ENCODE results near the gene CBR1. TPM values are rescaled to one million over a fixed set of nuclear protein-coding genes. Genes with fewer than 3 reads are reported as not detected.

The CBR1 gene
- total RNA-seq, 1 donor from 2014 or later, result 62.2 TPM

GRCh38 chr21:36035381-36035791 is 34.4 kb upstream of the CBR1 start:
- Mint-ChIP-seq H3K36me3 (ENCODE audit: low read depth) (peaks cover 41% of the 10 kb centered on the region), H3K9me3 (no peaks in the 10 kb centered on the region), H3K27ac (no peak overlapping the region), H3K4me3 (ENCODE audit: low read depth) (no peak overlapping the region), H3K4me1 (ENCODE audit: low read depth) (no peaks in the 10 kb centered on the region), H3K27me3 (ENCODE audit: low read depth) (no peaks in the 10 kb centered on the region)
- no peak for DNase-seq (ENCODE audit: low spot score)
- intact Hi-C loops (cut with micrococcal nuclease), result no loop called here

GRCh38 chr21:36038701-36039497 is 30.9 kb upstream of the CBR1 start:
- Mint-ChIP-seq H3K36me3 (ENCODE audit: low read depth) (peaks cover 61% of the 10 kb centered on the region), H3K9me3 (no peaks in the 10 kb centered on the region), H3K4me3 (ENCODE audit: low read depth) (no peak overlapping the region), H3K27ac (no peak overlapping the region), H3K27me3 (ENCODE audit: low read depth) (no peaks in the 10 kb centered on the region), H3K4me1 (ENCODE audit: low read depth) (no peaks in the 10 kb centered on the region)
- DNase-seq (ENCODE audit: low spot score), result no peak
- intact Hi-C loops (cut with micrococcal nuclease), result no loop called here

GRCh38 chr21:36039861-36040260 is 30.0 kb upstream of the CBR1 start:
- no peaks in the 10 kb centered on the region for H3K9me3 Mint-ChIP-seq
- intact Hi-C loops (cut with micrococcal nuclease), result no loop called here
- H3K27me3 Mint-ChIP-seq (ENCODE audit: low read depth), result no peaks in the 10 kb centered on the region
- H3K27ac Mint-ChIP-seq, result no peak overlapping the region
- H3K4me3 Mint-ChIP-seq (ENCODE audit: low read depth), result no peak overlapping the region
- H3K4me1 Mint-ChIP-seq (ENCODE audit: low read depth), result no peaks in the 10 kb centered on the region
- peaks cover 70% of the 10 kb centered on the region for H3K36me3 Mint-ChIP-seq (ENCODE audit: low read depth)
- no peak for DNase-seq (ENCODE audit: low spot score)

GRCh38 chr21:36040389-36040788 is 29.4 kb upstream of the CBR1 start:
- H3K4me3 Mint-ChIP-seq (ENCODE audit: low read depth), result no peak overlapping the region
- no peak for DNase-seq (ENCODE audit: low spot score)
- intact Hi-C loops (cut with micrococcal nuclease), result no loop called here
- H3K27ac Mint-ChIP-seq, result no peak overlapping the region
- H3K9me3 Mint-ChIP-seq, result no peaks in the 10 kb centered on the region
- H3K36me3 Mint-ChIP-seq (ENCODE audit: low read depth), result peaks cover 68% of the 10 kb centered on the region
- H3K27me3 Mint-ChIP-seq (ENCODE audit: low read depth), result no peaks in the 10 kb centered on the region
- no peaks in the 10 kb centered on the region for H3K4me1 Mint-ChIP-seq (ENCODE audit: low read depth)

GRCh38 chr21:36041910-36042309 is 27.9 kb upstream of the CBR1 start:
- Mint-ChIP-seq H3K4me3 (ENCODE audit: low read depth) (no peak overlapping the region), H3K9me3 (no peaks in the 10 kb centered on the region), H3K4me1 (ENCODE audit: low read depth) (no peaks in the 10 kb centered on the region), H3K27ac (no peak overlapping the region), H3K36me3 (ENCODE audit: low read depth) (peaks cover 66% of the 10 kb centered on the region), H3K27me3 (ENCODE audit: low read depth) (no peaks in the 10 kb centered on the region)
- intact Hi-C loops (cut with micrococcal nuclease), result no loop called here
- DNase-seq (ENCODE audit: low spot score), result no peak

GRCh38 chr21:36044056-36044455 is 25.8 kb upstream of the CBR1 start:
- intact Hi-C loops (cut with micrococcal nuclease), result no loop called here
- peaks cover 73% of the 10 kb centered on the region for H3K36me3 Mint-ChIP-seq (ENCODE audit: low read depth)
- peaks cover 3% of the 10 kb centered on the region for H3K4me1 Mint-ChIP-seq (ENCODE audit: low read depth)

GRCh38 chr21:36045993-36046392 is 23.8 kb upstream of the CBR1 start:
- Mint-ChIP-seq H3K27ac (no peak overlapping the region), H3K9me3 (no peaks in the 10 kb centered on the region), H3K27me3 (ENCODE audit: low read depth) (no peaks in the 10 kb centered on the region), H3K36me3 (ENCODE audit: low read depth) (peaks cover 80% of the 10 kb centered on the region), H3K4me1 (ENCODE audit: low read depth) (peaks cover 3% of the 10 kb centered on the region), H3K4me3 (ENCODE audit: low read depth) (no peak overlapping the region)
- DNase-seq (ENCODE audit: low spot score), result no peak
- intact Hi-C loops (cut with micrococcal nuclease), result no loop called here

More at GRCh38 chr21:36044056-36044455, 25.8 kb upstream of the CBR1 start:
- H3K9me3 Mint-ChIP-seq, result no peaks in the 10 kb centered on the region
- H3K27ac Mint-ChIP-seq, result no peak overlapping the region
- H3K27me3 Mint-ChIP-seq (ENCODE audit: low read depth), result no peaks in the 10 kb centered on the region
- no peak for DNase-seq (ENCODE audit: low spot score)
- H3K4me3 Mint-ChIP-seq (ENCODE audit: low read depth), result no peak overlapping the region

GRCh38 chr21:36047139-36047538 is 22.7 kb upstream of the CBR1 start:
- peaks cover 3% of the 10 kb centered on the region for H3K4me1 Mint-ChIP-seq (ENCODE audit: low read depth)
- no peaks in the 10 kb centered on the region for H3K9me3 Mint-ChIP-seq
- no peaks in the 10 kb centered on the region for H3K27me3 Mint-ChIP-seq (ENCODE audit: low read depth)
- intact Hi-C loops (cut with micrococcal nuclease), result no loop called here
- no peak overlapping the region for H3K4me3 Mint-ChIP-seq (ENCODE audit: low read depth)
- DNase-seq (ENCODE audit: low spot score), result no peak
- peaks cover 79% of the 10 kb centered on the region for H3K36me3 Mint-ChIP-seq (ENCODE audit: low read depth)
- no peak overlapping the region for H3K27ac Mint-ChIP-seq

- peaks cover 3% of the 10 kb centered on the region for H3K4me1 Mint-ChIP-seq (ENCODE audit: low read depth)
- no peak overlapping the region for H3K27ac Mint-ChIP-seq
- H3K9me3 Mint-ChIP-seq, result no peaks in the 10 kb centered on the region
- intact Hi-C loops (cut with micrococcal nuclease), result no loop called here
- no peak overlapping the region for H3K4me3 Mint-ChIP-seq (ENCODE audit: low read depth)
- no peaks in the 10 kb centered on the region for H3K27me3 Mint-ChIP-seq (ENCODE audit: low read depth)
- no peak for DNase-seq (ENCODE audit: low spot score)
- peaks cover 79% of the 10 kb centered on the region for H3K36me3 Mint-ChIP-seq (ENCODE audit: low read depth)
These were observed 21.5 kb upstream of the CBR1 start for GRCh38 chr21:36048357-36048756.

- H3K27me3 Mint-ChIP-seq (ENCODE audit: low read depth), result no peaks in the 10 kb centered on the region
- H3K27ac Mint-ChIP-seq, result no peak overlapping the region
- H3K4me1 Mint-ChIP-seq (ENCODE audit: low read depth), result peaks cover 14% of the 10 kb centered on the region
- no peaks in the 10 kb centered on the region for H3K9me3 Mint-ChIP-seq
- H3K4me3 Mint-ChIP-seq (ENCODE audit: low read depth), result no peak overlapping the region
- intact Hi-C loops (cut with micrococcal nuclease), result no loop called here
- no peak for DNase-seq (ENCODE audit: low spot score)
- H3K36me3 Mint-ChIP-seq (ENCODE audit: low read depth), result peaks cover 75% of the 10 kb centered on the region
These were observed 16.7 kb upstream of the CBR1 start for GRCh38 chr21:36052860-36053714.

- Mint-ChIP-seq H3K4me3 (ENCODE audit: low read depth) (no peak overlapping the region), H3K9me3 (no peaks in the 10 kb centered on the region), H3K27ac (no peak overlapping the region), H3K4me1 (ENCODE audit: low read depth) (peaks cover 16% of the 10 kb centered on the region), H3K36me3 (ENCODE audit: low read depth) (peaks cover 76% of the 10 kb centered on the region), H3K27me3 (ENCODE audit: low read depth) (no peaks in the 10 kb centered on the region)
- intact Hi-C loops (cut with micrococcal nuclease), result no loop called here
- DNase-seq (ENCODE audit: low spot score), result no peak
These were observed 16.1 kb upstream of the CBR1 start for GRCh38 chr21:36053715-36054062.

- peaks cover 59% of the 10 kb centered on the region for H3K36me3 Mint-ChIP-seq (ENCODE audit: low read depth)
- DNase-seq (ENCODE audit: low spot score), result no peak
- H3K27me3 Mint-ChIP-seq (ENCODE audit: low read depth), result no peaks in the 10 kb centered on the region
- H3K4me3 Mint-ChIP-seq (ENCODE audit: low read depth), result no peak overlapping the region
- no peak overlapping the region for H3K27ac Mint-ChIP-seq
- no peaks in the 10 kb centered on the region for H3K9me3 Mint-ChIP-seq
- intact Hi-C loops (cut with micrococcal nuclease), result no loop called here
- H3K4me1 Mint-ChIP-seq (ENCODE audit: low read depth), result peaks cover 14% of the 10 kb centered on the region
These were observed 14.3 kb upstream of the CBR1 start for GRCh38 chr21:36055551-36055950.

GRCh38 chr21:36059823-36060158 is 10.0 kb upstream of the CBR1 start:
- no peak for DNase-seq (ENCODE audit: low spot score)
- Mint-ChIP-seq H3K27me3 (ENCODE audit: low read depth) (no peaks in the 10 kb centered on the region), H3K9me3 (no peaks in the 10 kb centered on the region), H3K4me3 (ENCODE audit: low read depth) (peak overlapping the region; percentile 91), H3K36me3 (ENCODE audit: low read depth) (peaks cover 36% of the 10 kb centered on the region), H3K27ac (peak overlapping the region; percentile 98), H3K4me1 (ENCODE audit: low read depth) (peaks cover 15% of the 10 kb centered on the region)
- intact Hi-C loops (cut with micrococcal nuclease), result loop anchor here (1.0 kb wide), 3 partner anchors 10 to 261 kb away; partner anchors contain the start of gene MORC3

Data from activated T-helper 2 cell treated with anti-CD3 and anti-CD28 coated beads, Interferon-gamma antibody, Interleukin-2, Interleukin-4, amounts not matched to agents 10 μg/mL and 5 μg/mL and 100 μg/mL, durations not matched to agents 14 hours and 24 hours and 36 hours (primary cell).